PC-9 (cell line): ENCODE measurements around the gene SRSF2. TPM values are rescaled to one million over a fixed set of nuclear protein-coding genes. Genes with fewer than 3 reads are reported as not detected.

Experiments used
- BruUV-seq: library from RNA; stranded (reverse); fragments of 400-500 nt; replicated peaks from 2 replicates; lab custom pipeline; 2021; lab: Mats Ljungman, UMichigan
- CTCF ChIA-PET: fragments of 300-600 bp; sonication (Branson Sonifier 250); formaldehyde crosslinking; loops from one replicate; lab custom pipeline; 2022; ENCODE audit warnings: antibody characterized with exemption; lab: Charles Lee
- POLR2A ChIA-PET: fragments of 300-600 bp; sonication (Branson Sonifier 250); formaldehyde crosslinking; loops from one replicate; lab custom pipeline; 2022; ENCODE audit warnings: antibody characterized with exemption; ENCODE audit not compliant: unreplicated experiment; lab: Charles Lee
- DNase-seq, 2 experiments: peaks; one replicate each; pipeline versions ENCODE4 v3.0.0 to v3.0.0-alpha.2; 2015 to 2022; ENCODE audit warnings: mixed read lengths in 1 of 2
- H2AFZ ChIP-seq: fragments of 200-600 bp; sonication (generic); 2 replicates; pipeline ENCODE4 v1.8.1; 2017; ENCODE audit warnings: antibody characterized with exemption
- H3F3A ChIP-seq: fragments of 200-600 bp; sonication (generic); 2 replicates; pipeline ENCODE4 v1.8.1; 2017; ENCODE audit warnings: antibody characterized with exemption, mild to moderate bottlenecking, low read depth; ENCODE audit not compliant: insufficient read depth
- H3K27ac ChIP-seq: fragments of 200-600 bp; sonication (generic); 2 replicates; pipeline ENCODE4 v1.6.1; 2016; ENCODE audit warnings: mixed run types
- H3K27me3 ChIP-seq: fragments of 200-600 bp; sonication (generic); 2 replicates; pipeline ENCODE4 v1.6.1; 2016; ENCODE audit warnings: low read depth, mixed run types; ENCODE audit not compliant: insufficient read depth
- H3K36me3 ChIP-seq: fragments of 200-600 bp; sonication (generic); 2 replicates; pipeline ENCODE4 v1.6.1; 2016; ENCODE audit warnings: low read depth, mixed run types
- H3K4me1 ChIP-seq: fragments of 200-600 bp; sonication (generic); replicated peaks from 2 replicates; pipeline ENCODE4 v1.6.1; 2016; ENCODE audit warnings: mixed run types; ENCODE audit not compliant: insufficient read depth
- H3K4me2 ChIP-seq: fragments of 200-600 bp; sonication (generic); 2 replicates; pipeline ENCODE4 v1.6.1; 2017; ENCODE audit warnings: mixed run types
- H3K4me3 ChIP-seq: fragments of 200-600 bp; sonication (generic); 2 replicates; pipeline ENCODE4 v1.6.1; 2016; ENCODE audit warnings: mixed run types
- H3K79me2 ChIP-seq: fragments of 200-600 bp; sonication (generic); 2 replicates; pipeline ENCODE4 v1.6.1; 2017; ENCODE audit warnings: low read depth, mixed run types
- H3K9me2 ChIP-seq: fragments of 200-600 bp; sonication (generic); 2 replicates; pipeline ENCODE4 v1.8.1; 2017; ENCODE audit warnings: mild to moderate bottlenecking; ENCODE audit not compliant: insufficient read depth
- H3K9me3 ChIP-seq: fragments of 200-600 bp; sonication (generic); 2 replicates; pipeline ENCODE4 v1.8.1; 2016; ENCODE audit warnings: low read depth; ENCODE audit not compliant: insufficient read depth
- H4K20me1 ChIP-seq: fragments of 200-600 bp; sonication (generic); 2 replicates; pipeline ENCODE4 v1.8.1; 2017; ENCODE audit not compliant: insufficient read depth
- EZH2 ChIP-seq: fragments of 200-600 bp; sonication (generic); IDR thresholded peaks from 2 replicates; pipeline ENCODE4 v1.8.0; 2017; ENCODE audit warnings: antibody characterized with exemption, low read depth
- intact Hi-C: fragments of 100-400 bp; cut with micrococcal nuclease; formaldehyde crosslinking; loops from one replicate; pipeline ENCODE4 v1.10.0; 2022; ENCODE audit not compliant: unreplicated experiment
- total RNA-seq: library from RNA; stranded (reverse); gene quantifications from 2 replicates; pipeline ENCODE4 v1.2.3, GENCODE V29; 2021
- TF ChIP-seq, protein P1 (sequence below): fragments of 200-600 bp; sonication (generic); conservative IDR thresholded peaks from 2 replicates; pipeline ENCODE4 v1.6.1; 2017; ENCODE audit warnings: mixed run types, antibody characterized with exemption, mild to moderate bottlenecking, moderate library complexity

The SRSF2 gene
- total RNA-seq, 1 experiment from 2014 or later = 186 TPM

DNA sequence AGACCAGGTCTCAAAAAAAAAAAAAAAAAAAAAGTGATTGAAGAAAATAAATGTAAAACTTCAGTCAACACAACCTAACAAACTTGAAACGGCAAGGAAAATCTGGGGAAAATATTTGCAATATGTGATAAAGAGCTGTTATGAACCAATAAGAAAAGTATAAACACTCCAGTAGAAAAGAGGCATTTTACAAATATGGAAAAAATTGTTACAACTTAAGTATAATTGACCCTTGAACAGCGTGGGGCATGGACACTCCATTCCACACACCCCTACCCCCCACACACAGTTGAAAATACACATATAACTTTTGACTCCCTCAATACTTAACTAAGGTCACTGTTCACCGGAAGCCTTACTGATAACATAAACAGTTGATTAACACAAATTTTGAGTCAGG lies 21.4 kb upstream of the SRSF2 start:
- Histone ChIP-seq H3K4me2 (no peak overlapping the region), H3K27me3 (no peaks in the 10 kb centered on the region), H3K9me2 (no peaks in the 10 kb centered on the region), H2AFZ (no peak overlapping the region), H3K79me2 (no peaks in the 10 kb centered on the region), H3K9me3 (no peaks in the 10 kb centered on the region), H3K4me3 (no peak overlapping the region), H3K36me3 (no peaks in the 10 kb centered on the region), H3F3A (no peaks in the 10 kb centered on the region), H4K20me1 (no peaks in the 10 kb centered on the region), H3K4me1 (no peaks in the 10 kb centered on the region), H3K27ac (no peak overlapping the region)
- POLR2A ChIA-PET = no interaction called here
- no TSS peak for BruUV-seq
- intact Hi-C loops = no loop called here
- CTCF ChIA-PET = no interaction called here
- no peak for DNase-seq
- TF ChIP-seq, protein P1, sequence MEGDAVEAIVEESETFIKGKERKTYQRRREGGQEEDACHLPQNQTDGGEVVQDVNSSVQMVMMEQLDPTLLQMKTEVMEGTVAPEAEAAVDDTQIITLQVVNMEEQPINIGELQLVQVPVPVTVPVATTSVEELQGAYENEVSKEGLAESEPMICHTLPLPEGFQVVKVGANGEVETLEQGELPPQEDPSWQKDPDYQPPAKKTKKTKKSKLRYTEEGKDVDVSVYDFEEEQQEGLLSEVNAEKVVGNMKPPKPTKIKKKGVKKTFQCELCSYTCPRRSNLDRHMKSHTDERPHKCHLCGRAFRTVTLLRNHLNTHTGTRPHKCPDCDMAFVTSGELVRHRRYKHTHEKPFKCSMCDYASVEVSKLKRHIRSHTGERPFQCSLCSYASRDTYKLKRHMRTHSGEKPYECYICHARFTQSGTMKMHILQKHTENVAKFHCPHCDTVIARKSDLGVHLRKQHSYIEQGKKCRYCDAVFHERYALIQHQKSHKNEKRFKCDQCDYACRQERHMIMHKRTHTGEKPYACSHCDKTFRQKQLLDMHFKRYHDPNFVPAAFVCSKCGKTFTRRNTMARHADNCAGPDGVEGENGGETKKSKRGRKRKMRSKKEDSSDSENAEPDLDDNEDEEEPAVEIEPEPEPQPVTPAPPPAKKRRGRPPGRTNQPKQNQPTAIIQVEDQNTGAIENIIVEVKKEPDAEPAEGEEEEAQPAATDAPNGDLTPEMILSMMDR = no peak
- no peak for TF ChIP-seq EZH2

DNA sequence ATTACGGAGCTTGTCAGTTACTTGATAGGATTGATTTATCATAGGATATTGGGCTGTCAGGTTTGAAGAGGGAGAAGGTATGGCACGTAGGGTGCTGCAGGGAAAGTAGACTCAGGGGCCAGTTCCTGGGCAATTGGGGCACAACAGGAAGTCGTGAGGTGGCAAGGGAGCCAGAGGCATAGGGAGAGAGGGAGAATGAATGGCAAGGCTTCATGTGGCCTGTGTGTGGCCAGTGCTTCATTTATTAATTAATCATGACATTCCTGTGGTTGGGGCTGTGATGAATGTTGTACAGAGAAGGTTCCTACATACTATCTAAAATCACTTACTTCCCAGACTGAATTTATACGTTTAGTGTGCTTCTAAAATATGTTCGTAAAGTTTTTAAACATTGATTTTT lies 20.1 kb upstream of the SRSF2 start:
- H3K27me3 ChIP-seq = no peaks in the 10 kb centered on the region
- no peak overlapping the region for H3K4me3 ChIP-seq
- H2AFZ ChIP-seq = no peak overlapping the region
- no peaks in the 10 kb centered on the region for H3F3A ChIP-seq
- no peaks in the 10 kb centered on the region for H4K20me1 ChIP-seq
- no peaks in the 10 kb centered on the region for H3K9me3 ChIP-seq
- ChIA-PET CTCF (no interaction called here), POLR2A (no interaction called here)
- H3K79me2 ChIP-seq = no peaks in the 10 kb centered on the region
- H3K4me1 ChIP-seq = no peaks in the 10 kb centered on the region
- intact Hi-C loops = no loop called here
- no TSS peak for BruUV-seq
- no peak overlapping the region for H3K4me2 ChIP-seq
- H3K9me2 ChIP-seq = no peaks in the 10 kb centered on the region
- TF ChIP-seq, protein P1 = no peak
- TF ChIP-seq EZH2 = no peak
- DNase-seq = no peak
- H3K27ac ChIP-seq = no peak overlapping the region
- no peaks in the 10 kb centered on the region for H3K36me3 ChIP-seq

DNA sequence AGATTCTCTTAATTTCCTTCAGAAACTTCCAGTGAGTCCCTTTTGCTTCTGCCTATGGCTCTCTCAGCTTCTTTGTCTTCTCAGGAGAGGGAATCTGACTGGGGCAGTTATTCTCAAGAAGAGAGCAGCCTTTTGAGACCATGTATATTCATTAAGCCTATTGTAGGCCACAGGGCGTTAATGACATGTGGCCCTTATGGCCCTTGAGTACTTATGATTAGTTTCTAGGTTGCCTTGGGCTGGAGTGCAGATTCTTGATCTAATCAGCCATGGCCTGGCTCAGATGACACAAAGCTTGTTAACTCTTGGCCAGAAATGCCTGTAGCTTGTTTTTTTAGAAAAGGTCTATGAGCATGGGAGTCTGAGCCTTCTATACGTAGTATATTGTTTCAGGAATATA lies 18.2 kb upstream of the SRSF2 start:
- H4K20me1 ChIP-seq = no peaks in the 10 kb centered on the region
- no peaks in the 10 kb centered on the region for H3K79me2 ChIP-seq
- no peaks in the 10 kb centered on the region for H3K9me3 ChIP-seq
- H3K36me3 ChIP-seq = no peaks in the 10 kb centered on the region
- intact Hi-C loops = no loop called here
- H3K9me2 ChIP-seq = no peaks in the 10 kb centered on the region
- H3K4me1 ChIP-seq = no peaks in the 10 kb centered on the region
- DNase-seq = no peak
- no peak overlapping the region for H2AFZ ChIP-seq
- no peaks in the 10 kb centered on the region for H3F3A ChIP-seq
- CTCF ChIA-PET = interaction anchor here (0.6 kb wide), 1 partner anchor 10 kb away, joined by 3 read pairs; no protein-coding TSS in a partner anchor
- TF ChIP-seq, protein P1 = no peak
- no peak for TF ChIP-seq EZH2
- H3K4me2 ChIP-seq = no peak overlapping the region
- no peaks in the 10 kb centered on the region for H3K27me3 ChIP-seq
- H3K27ac ChIP-seq = no peak overlapping the region
- no peak overlapping the region for H3K4me3 ChIP-seq
- POLR2A ChIA-PET = no interaction called here
- BruUV-seq = no TSS peak
